Measurements from ENCODE around the gene PRDM12. TPM values are rescaled to one million over a fixed set of nuclear protein-coding genes. Genes with fewer than 3 reads are reported as not detected.

PRDM12 gene
- total RNA-seq, 1 donor from 2014 or later: not detected

DNA sequence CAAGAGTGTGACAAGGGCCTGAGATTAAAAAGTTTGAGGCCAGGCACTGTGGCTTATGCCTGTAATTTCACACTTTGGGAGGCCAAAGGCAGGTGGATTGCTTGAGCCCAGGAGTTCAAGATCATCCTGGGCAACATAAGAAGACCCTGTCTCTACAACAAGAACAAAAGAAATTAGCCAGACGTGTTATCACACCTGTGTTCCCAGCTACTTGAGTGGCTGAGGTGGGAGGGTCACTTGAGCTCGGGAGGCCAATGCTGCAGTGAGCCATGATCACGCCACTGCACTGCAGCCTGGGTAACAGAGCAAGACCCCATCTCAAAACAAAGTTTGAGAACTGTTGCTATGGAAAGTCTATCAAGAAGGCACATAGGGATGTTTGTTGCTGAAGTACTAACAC, 54.2 kb downstream of the PRDM12 start:
- DNase-seq (ENCODE audit: low read depth in 2 of 2): no peak

DNA sequence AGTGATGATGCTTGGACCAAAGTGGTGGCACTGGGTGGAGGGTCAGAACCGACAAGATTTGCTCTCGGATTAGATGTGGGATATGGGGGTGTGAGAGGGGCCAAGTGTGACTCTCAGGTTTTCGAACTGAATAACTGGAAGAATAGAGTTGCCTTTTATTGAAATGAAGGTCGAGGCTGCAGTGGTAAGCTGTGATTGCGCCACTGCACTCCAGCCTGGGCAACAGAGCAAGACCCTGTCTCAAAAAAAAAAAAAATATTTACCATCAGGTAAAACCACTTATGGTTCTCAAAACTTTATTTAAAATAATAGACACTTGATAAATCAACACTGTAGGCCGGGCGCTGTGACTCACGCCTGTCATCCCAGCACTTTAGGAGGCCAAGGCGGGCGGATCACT, 56.4 kb downstream of the PRDM12 start:
- DNase-seq (ENCODE audit: low read depth in 2 of 2): no peak

DNA sequence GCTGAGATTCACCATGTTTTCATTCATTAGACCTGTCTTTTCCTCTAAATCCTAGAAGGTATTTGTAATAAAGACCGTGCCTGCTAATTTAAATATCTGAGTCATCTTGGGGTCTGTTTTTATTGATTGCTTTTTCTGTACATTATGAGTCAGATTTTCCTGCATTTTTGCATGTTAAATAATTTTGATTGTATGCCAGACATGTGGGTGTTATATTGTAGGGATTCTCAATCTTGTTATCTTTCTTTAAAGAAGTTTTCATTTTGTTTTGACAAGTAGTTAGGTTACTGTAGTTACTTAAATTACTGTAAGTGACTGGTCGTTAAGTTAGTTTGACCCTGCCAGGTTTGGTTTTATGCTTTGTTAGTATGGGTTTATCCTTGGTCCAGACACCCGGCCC, 64.3 kb downstream of the PRDM12 start:
- DNase-seq (ENCODE audit: low read depth in 2 of 2): peak in 1 of 2 donors; percentile 55

DNA sequence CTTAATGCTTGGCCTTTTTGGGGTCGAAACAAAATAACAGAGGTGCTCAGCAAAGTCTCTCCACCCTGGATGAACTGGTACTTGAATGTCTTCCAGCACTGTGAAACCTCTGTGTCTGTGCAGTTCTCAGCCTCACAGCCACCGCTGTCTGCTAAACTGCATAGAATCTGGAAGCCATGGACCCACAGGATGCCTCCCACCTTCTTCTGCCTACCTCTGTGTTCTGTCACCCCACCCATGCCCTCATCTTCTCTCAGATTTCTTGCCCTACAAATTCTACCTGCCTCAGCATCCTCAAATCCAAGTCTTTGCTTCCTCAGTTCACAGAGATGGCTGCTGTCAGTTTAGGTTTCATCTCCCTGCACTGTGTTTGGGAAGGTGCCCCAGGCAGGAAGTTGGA, 64.8 kb downstream of the PRDM12 start:
- no peak for DNase-seq (ENCODE audit: low read depth in 2 of 2)

DNA sequence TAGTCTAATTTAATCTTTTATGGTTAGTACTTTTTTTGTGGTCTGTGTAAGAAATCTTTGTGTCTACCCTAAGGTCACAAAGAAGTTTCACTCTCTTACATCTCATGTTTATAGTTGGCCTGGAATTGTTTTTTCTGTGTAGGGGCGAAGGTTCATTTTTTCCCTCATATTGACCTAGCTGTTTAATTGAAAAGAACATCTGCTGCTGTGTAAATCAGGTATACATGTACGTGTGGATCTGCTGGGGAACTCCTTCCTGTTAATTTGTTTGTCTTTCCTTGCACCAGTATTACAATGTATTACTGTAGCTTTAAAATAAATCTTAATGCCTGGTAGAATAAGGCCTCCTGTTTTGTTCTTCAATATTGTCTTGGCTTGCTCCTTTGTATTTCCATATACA, 67.0 kb downstream of the PRDM12 start:
- DNase-seq (ENCODE audit: low read depth in 2 of 2): no peak

DNA sequence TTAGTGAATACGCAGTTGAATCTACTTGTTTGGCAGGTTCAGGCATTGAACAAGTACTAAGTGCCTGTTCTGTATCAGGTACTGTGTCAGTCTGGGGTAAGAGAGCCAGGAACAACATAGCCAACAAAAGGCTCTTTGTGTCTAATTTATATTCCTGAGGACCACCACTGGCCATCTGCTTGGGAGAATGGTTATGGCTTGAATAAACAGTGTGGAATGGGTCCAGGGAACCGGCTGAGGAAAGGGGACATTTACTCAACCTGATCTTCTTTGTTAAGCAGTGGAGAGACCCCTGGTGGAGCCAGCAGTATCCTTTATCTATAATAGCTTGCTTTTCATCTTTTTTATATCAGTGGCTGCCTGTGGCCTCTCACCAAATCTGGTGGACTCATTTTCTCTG, 67.7 kb downstream of the PRDM12 start:
- DNase-seq (ENCODE audit: low read depth in 2 of 2): peak; percentile 28 to 44

Other genes with a start within 250 kb of the PRDM12 start
- gene ASS1, start 219.6 kb upstream of the PRDM12 start, total RNA-seq: 3.4 and 4.8 TPM in 2 replicates
- gene FUBP3, start 85.0 kb upstream of the PRDM12 start, total RNA-seq: 24.4 and 27.8 TPM in 2 replicates
- 17.4 and 19.6 TPM in 2 replicates for gene EXOSC2, start 29.2 kb downstream of the PRDM12 start, total RNA-seq
- gene ABL1, start 170.7 kb downstream of the PRDM12 start, total RNA-seq: 19.8 and 20.4 TPM in 2 replicates
- not detected in 2 replicates for gene QRFP, start 232.2 kb downstream of the PRDM12 start, total RNA-seq

All from lung microvascular endothelial cell (primary cell).